OCI-LY1 (cell line): ENCODE measurements around the gene TMEM79.

Experiments
- EZH2 ChIP-seq: fragments of 200-600 bp; sonication (generic), shearing (Covaris generic); IDR thresholded peaks from 2 replicates; pipeline ENCODE4 v1.8.0; 2017; ENCODE audit warnings: borderline replicate concordance, mixed run types, mild to moderate bottlenecking, antibody characterized with exemption, low read length, moderate library complexity, mixed read lengths
- TF ChIP-seq, protein P1 (sequence below): fragments of 200-600 bp; sonication (generic), shearing (Covaris generic); IDR thresholded peaks from 2 replicates; pipeline ENCODE4 v1.5.1; 2017; ENCODE audit warnings: mild to moderate bottlenecking, antibody characterized with exemption, low read length, moderate library complexity, mixed read lengths

DNA sequence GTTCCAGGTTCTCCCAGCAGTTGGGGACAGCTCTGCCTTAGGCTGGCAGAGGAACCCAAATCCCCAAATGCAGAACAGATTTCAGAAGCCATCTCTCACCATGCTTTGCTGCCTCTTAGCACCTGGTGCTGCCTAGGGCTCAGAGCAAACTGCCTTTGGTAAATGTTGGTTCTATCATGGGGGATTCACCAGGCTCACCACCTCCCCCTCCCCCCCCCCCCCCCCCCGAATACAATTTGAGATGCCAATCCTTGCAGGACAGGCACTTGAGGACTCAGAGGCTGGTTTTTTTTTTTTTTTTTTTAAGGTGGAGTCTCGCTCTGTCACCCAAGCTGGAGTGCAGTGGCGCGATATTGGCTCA, 35.8 kb upstream of the TMEM79 start:
- TF ChIP-seq, protein P1, sequence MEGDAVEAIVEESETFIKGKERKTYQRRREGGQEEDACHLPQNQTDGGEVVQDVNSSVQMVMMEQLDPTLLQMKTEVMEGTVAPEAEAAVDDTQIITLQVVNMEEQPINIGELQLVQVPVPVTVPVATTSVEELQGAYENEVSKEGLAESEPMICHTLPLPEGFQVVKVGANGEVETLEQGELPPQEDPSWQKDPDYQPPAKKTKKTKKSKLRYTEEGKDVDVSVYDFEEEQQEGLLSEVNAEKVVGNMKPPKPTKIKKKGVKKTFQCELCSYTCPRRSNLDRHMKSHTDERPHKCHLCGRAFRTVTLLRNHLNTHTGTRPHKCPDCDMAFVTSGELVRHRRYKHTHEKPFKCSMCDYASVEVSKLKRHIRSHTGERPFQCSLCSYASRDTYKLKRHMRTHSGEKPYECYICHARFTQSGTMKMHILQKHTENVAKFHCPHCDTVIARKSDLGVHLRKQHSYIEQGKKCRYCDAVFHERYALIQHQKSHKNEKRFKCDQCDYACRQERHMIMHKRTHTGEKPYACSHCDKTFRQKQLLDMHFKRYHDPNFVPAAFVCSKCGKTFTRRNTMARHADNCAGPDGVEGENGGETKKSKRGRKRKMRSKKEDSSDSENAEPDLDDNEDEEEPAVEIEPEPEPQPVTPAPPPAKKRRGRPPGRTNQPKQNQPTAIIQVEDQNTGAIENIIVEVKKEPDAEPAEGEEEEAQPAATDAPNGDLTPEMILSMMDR = no peak
- no peak for TF ChIP-seq EZH2
